GM12891 (cell line): ENCODE data around the gene CPED1.

ENCODE experiments used
- POLR2A ChIP-seq: IDR thresholded peaks from 2 replicates; pipeline ENCODE4 v1.6.1; 2011; ENCODE audit warnings: low read depth, low read length, control low read depth
- SPI1 ChIP-seq: IDR thresholded peaks from 2 replicates; pipeline ENCODE4 v1.6.1; 2011; ENCODE audit warnings: low read depth, low read length, control low read depth
- TAF1 ChIP-seq: IDR thresholded peaks from 2 replicates; pipeline ENCODE4 v1.6.1; 2011; ENCODE audit warnings: low read depth, low read length, control low read depth

- TF ChIP-seq POLR2A (no peak), SPI1 (no peak), TAF1 (no peak)
Observed at GRCh38 chr7:120949393-120949911, 39.1 kb upstream of the CPED1 start.
